Body of pancreas (tissue), 4 donors: Measurements from ENCODE around the gene G6PC1. TPM values are rescaled to one million over a fixed set of nuclear protein-coding genes. Genes with fewer than 3 reads are reported as not detected.
A peak's percentile ranks its signal among the peaks of the same experiment; 100 is the strongest.

Source experiments
- ATAC-seq: fragments of 150-250 bp; one replicate; pipeline ENCODE4 v1.9.1; 2016
- DNase-seq, 4 donors: peaks; one replicate each; pipeline ENCODE4 v3.0.0-alpha.2; 2019
- H3K27ac ChIP-seq, 4 donors: fragments of 200-600 bp; sonication (generic); 1 replicate in 3 of 4; 2 replicates in 1 of 4; pipeline versions ENCODE4 v1.5.1 to v1.6.1; 2016 to 2019; ENCODE audit warnings: mild to moderate bottlenecking in 1 of 4, mixed read lengths in 1 of 4, moderate library complexity in 1 of 4
- H3K27me3 ChIP-seq, 2 donors: fragments of 200-600 bp; sonication (generic); one replicate each; pipeline ENCODE4 v1.6.0; 2016; ENCODE audit warnings: mild to moderate bottlenecking in 1 of 2
- H3K36me3 ChIP-seq, 2 donors: fragments of 200-600 bp; sonication (generic); replicated peaks in 1 of 2; 2 replicates each; pipeline ENCODE4 v1.5.1; 2016; ENCODE audit warnings: low read depth in 2 of 2; ENCODE audit not compliant: insufficient read depth in 1 of 2
- H3K4me1 ChIP-seq: fragments of 200-600 bp; sonication (generic); one replicate; pipeline ENCODE4 v1.6.0; 2016
- H3K4me3 ChIP-seq, 2 donors: fragments of 200-600 bp; sonication (generic); 1 replicate in 1 of 2; 2 replicates in 1 of 2; pipeline ENCODE4 v1.5.1; 2016 to 2019
- H3K9me3 ChIP-seq, 3 donors: fragments of 200-600 bp; sonication (generic); 1 replicate in 2 of 3; 2 replicates in 1 of 3; pipeline ENCODE4 v1.5.1; 2016
- CTCF ChIP-seq, 7 experiments: fragments of 450-650 bp in 4 of 7; fragments of 200-600 bp in 3 of 7; sonication (generic) in 3 of 7; IDR thresholded peaks; one replicate each; pipeline ENCODE4 v1.5.1; 2016 to 2019; ENCODE audit warnings: antibody characterized with exemption in 7 of 7
- POLR2A ChIP-seq, 3 donors: fragments of 450-650 bp; IDR thresholded peaks; one replicate each; pipeline ENCODE4 v1.6.1; 2016; ENCODE audit warnings: antibody characterized with exemption in 3 of 3, mild to moderate bottlenecking in 2 of 3
- WGBS, 2 donors: methylation state at CpG; one replicate each; pipeline ENCODE4 v1.1.5; 2017; 5-methylcytosine and 5-hydroxymethylcytosine counted together
- intact Hi-C: fragments of 100-400 bp; cut with DNase I; formaldehyde crosslinking; loops from one replicate; pipeline ENCODE4 v1.15.1; 2023
- total RNA-seq, 2 donors: library from RNA; depleted of rRNA; stranded (reverse); fragments of >200 nt; gene quantifications; one replicate each; pipeline ENCODE4 v1.1.0, GENCODE V29; 2016

G6PC1 gene
- total RNA-seq, 2 donors from 2014 or later = 2.6 TPM; not detected in 1

GRCh38 chr17:42891539-42892152 is 9.0 kb upstream of the G6PC1 start:
- Histone ChIP-seq H3K27ac (peak overlapping the region; percentile 23 to 94 (median 52)), H3K27me3 (no peaks in the 10 kb centered on the region), H3K9me3 (no peaks in the 10 kb centered on the region), H3K4me3 (no peak overlapping the region), H3K36me3 (no peaks in the 10 kb centered on the region), H3K4me1 (peaks cover 61% of the 10 kb centered on the region)
- ATAC-seq (no peak), DNase-seq (peak in 3 of 4 donors; percentile 47 to 50 (median 50))
- 40 to 53% methylated on average over 10 of the region's 10 CpGs for WGBS, 2 donors
- TF ChIP-seq POLR2A (IDR thresholded peaks at IDR 0.05) (no peak), CTCF (IDR thresholded peaks at IDR 0.05) (no peak)
- intact Hi-C loops = no loop called here

DNA sequence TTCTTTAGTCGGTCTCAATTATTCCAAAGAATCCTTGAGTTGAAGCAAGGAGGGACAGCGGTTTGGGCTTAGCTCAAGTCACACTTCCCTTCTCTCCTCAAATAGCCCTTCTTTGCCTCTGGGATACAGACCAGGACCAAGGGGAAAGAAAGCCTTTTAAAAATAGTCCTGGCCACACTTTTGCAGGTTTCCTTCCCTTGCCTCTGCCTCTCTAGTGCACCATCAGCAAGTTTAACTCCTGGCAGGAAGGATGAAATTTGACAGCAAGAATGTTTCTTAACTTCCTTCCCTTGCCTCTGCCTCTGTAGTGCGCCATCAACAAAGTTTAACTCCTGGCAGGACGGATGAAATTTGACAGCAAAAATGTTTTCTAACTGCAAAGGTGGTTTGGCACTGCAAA is 7.2 kb upstream of the G6PC1 start:
- H3K36me3 ChIP-seq = no peaks in the 10 kb centered on the region
- intact Hi-C loops = no loop called here
- H3K9me3 ChIP-seq = no peaks in the 10 kb centered on the region
- H3K4me3 ChIP-seq = no peak overlapping the region
- no peaks in the 10 kb centered on the region for H3K27me3 ChIP-seq
- ATAC-seq (no peak), DNase-seq (no peak)
- WGBS, 2 donors = 37 to 42% methylated on average over 4 of the region's 4 CpGs
- no peak for TF ChIP-seq POLR2A (IDR thresholded peaks at IDR 0.05)
- TF ChIP-seq CTCF (IDR thresholded peaks at IDR 0.05) = no peak
- peak overlapping the region; percentile 74 to 94 (median 86) for H3K27ac ChIP-seq
- H3K4me1 ChIP-seq = peaks cover 50% of the 10 kb centered on the region

DNA sequence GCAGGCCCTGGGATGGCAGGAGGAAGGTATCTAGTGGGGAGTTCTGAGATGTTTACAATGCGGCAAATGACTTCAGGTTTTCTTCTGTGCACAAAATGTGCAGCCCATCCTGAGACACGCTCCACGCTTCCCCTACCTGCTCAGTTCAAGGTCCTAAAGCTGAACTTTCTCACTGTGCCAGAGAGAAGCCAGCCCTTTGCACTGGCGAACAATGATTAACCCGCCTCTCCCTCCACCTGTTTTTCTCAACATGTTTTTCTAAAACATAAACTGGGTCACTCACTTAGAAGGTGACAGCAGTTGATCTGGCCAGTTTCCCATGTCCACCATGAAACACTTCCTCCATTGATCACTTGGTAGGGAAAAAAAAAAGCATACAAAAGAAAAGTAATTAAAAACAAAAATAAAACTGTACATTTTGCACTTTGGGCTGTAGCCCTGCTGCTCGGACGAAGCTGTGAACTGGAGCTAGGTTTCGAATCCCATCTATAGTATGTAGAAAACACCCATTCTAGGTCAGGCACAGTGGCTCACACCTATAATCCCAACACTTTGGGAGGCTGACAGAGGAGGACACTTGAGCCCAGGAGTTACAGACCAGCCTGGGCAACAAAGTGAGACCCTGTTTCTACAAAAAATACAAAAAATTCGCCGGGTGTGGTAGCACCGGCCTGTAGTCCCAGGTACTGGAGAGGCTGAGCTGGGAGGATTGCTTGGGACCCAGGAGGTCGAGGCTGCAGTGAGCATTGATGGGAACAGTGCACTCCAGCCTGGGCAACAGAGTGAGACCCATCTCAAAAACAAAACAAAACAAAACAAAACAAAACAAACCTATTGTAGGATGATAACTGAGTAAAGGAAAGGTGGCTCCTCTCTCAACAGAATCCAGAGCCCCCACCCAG is 6.1 kb upstream of the G6PC1 start:
- peak; percentile 89 for ATAC-seq
- TF ChIP-seq CTCF (IDR thresholded peaks at IDR 0.05) = no peak
- TF ChIP-seq POLR2A (IDR thresholded peaks at IDR 0.05) = no peak
- 31 to 35% methylated on average over 12 of the region's 12 CpGs for WGBS, 2 donors
- DNase-seq = peak; percentile 78 to 92 (median 88)
- Histone ChIP-seq H3K36me3 (no peaks in the 10 kb centered on the region), H3K27me3 (no peaks in the 10 kb centered on the region), H3K4me3 (no peak overlapping the region), H3K4me1 (peaks cover 50% of the 10 kb centered on the region), H3K9me3 (no peaks in the 10 kb centered on the region), H3K27ac (peak overlapping the region; percentile 74 to 94 (median 86))
- intact Hi-C loops = no loop called here

DNA sequence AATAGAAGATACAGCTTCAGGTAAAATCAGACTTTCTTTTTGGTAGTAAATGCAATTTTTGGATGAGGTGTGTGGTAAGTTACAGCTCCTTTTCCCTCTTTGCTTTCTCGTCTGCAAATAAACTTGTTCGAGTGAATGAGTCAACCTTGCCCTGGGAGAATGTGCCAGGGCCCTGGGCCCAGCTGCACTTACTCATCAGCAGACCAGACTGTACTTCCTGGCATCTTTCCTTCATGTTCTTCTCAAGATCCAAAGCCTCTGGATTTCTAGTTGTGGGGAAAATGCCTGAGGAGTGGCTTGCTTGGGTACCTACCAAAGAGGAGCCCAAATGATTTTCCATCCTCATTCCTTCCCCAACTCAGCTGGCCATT is 5.4 kb upstream of the G6PC1 start:
- TF ChIP-seq CTCF (IDR thresholded peaks at IDR 0.05) (no peak), POLR2A (IDR thresholded peaks at IDR 0.05) (peak in 1 of 3 donors; percentile 15)
- peak; percentile 71 to 90 (median 86) for DNase-seq
- ATAC-seq = peak; percentile 74
- Histone ChIP-seq H3K4me3 (no peak overlapping the region), H3K9me3 (no peaks in the 10 kb centered on the region), H3K36me3 (no peaks in the 10 kb centered on the region), H3K27ac (peak overlapping the region; percentile 74 to 94 (median 86)), H3K4me1 (peaks cover 50% of the 10 kb centered on the region), H3K27me3 (no peaks in the 10 kb centered on the region)
- intact Hi-C loops = no loop called here
- WGBS, 2 donors = 4 to 20% methylated on average over 2 of the region's 2 CpGs
